Tibial nerve (tissue), 4 donors: ENCODE results near the gene TEAD3.

Experiments used
- EP300 ChIP-seq, 2 donors: sonication (generic); formaldehyde crosslinking; IDR thresholded peaks; one replicate each; pipeline ENCODE4 v1.6.1; 2017; ENCODE audit warnings: antibody characterized with exemption in 2 of 2, mild to moderate bottlenecking in 1 of 2
- POLR2A ChIP-seq, 2 donors: fragments of 450-650 bp; IDR thresholded peaks; one replicate each; pipeline ENCODE4 v1.6.1; 2017; ENCODE audit warnings: antibody characterized with exemption in 2 of 2, mild to moderate bottlenecking in 2 of 2, moderate library complexity in 2 of 2
- TF ChIP-seq, protein P1 (sequence below), 5 experiments: fragments of 200-600 bp in 3 of 5; fragments of 450-650 bp in 2 of 5; sonication (generic) in 3 of 5; IDR thresholded peaks; one replicate each; pipeline ENCODE4 v1.5.1; 2016 to 2019; ENCODE audit warnings: antibody characterized with exemption in 5 of 5, mild to moderate bottlenecking in 3 of 5, moderate library complexity in 2 of 5

DNA sequence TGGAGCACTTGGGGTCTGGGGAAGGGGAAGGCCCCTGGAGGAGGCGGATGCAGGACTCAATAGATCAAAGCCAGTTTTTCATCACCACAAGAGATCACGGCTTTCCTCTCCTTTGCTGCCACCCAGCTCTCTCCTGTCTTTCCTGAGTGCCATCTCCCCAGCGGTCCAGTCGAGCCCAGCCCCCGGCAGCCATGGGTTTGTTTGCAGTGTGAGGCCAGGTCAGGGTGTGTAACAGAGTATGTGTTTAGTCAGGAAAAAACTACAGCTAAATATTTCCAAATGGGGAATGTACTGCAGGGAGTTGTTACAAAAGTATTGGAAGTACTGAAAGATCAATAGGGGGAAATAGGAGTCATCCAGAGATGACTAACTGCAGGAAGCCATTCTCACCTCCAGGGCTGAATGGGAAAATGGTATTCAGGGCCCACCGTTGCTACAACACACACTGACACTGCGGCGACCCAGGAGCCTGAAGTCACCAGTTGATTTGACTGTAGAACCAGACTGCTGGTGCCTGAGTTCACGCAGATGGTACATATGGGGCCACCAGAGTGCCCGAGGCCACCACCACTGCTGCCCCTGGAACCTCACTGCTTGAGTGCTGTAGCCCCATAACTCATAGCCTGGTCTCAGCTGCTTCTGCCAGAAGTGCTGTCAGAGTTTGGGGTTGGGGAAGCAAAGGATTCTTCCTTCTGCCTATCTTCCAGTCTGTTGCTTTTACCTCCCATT is 68.3 kb downstream of the TEAD3 start:
- TF ChIP-seq POLR2A (IDR thresholded peaks at IDR 0.05) (no peak), EP300 (IDR thresholded peaks at IDR 0.05) (no peak)
- TF ChIP-seq, protein P1, sequence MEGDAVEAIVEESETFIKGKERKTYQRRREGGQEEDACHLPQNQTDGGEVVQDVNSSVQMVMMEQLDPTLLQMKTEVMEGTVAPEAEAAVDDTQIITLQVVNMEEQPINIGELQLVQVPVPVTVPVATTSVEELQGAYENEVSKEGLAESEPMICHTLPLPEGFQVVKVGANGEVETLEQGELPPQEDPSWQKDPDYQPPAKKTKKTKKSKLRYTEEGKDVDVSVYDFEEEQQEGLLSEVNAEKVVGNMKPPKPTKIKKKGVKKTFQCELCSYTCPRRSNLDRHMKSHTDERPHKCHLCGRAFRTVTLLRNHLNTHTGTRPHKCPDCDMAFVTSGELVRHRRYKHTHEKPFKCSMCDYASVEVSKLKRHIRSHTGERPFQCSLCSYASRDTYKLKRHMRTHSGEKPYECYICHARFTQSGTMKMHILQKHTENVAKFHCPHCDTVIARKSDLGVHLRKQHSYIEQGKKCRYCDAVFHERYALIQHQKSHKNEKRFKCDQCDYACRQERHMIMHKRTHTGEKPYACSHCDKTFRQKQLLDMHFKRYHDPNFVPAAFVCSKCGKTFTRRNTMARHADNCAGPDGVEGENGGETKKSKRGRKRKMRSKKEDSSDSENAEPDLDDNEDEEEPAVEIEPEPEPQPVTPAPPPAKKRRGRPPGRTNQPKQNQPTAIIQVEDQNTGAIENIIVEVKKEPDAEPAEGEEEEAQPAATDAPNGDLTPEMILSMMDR (IDR thresholded peaks at IDR 0.05): no peak
